GM23338 (cell line): ENCODE measurements around the gene USP32. TPM values are rescaled to one million over a fixed set of nuclear protein-coding genes. Genes with fewer than 3 reads are reported as not detected.
A peak's percentile ranks its signal among the peaks of the same experiment; 100 is the strongest.

ENCODE experiments used
- ATAC-seq: fragments of 200-7000 bp; cut with Tn5 transposase; 3 replicates; pipeline ENCODE4 v1.9.1; 2020
- DNase-seq: peaks from one replicate; pipeline ENCODE4 v3.0.0-alpha.2; 2015; ENCODE audit warnings: low spot score
- H2AFZ ChIP-seq: fragments of 200-600 bp; sonication (generic); 2 replicates; pipeline ENCODE4 v1.8.0; 2016; ENCODE audit warnings: antibody characterized with exemption, mild to moderate bottlenecking, moderate library complexity
- H3F3A ChIP-seq: fragments of 200-600 bp; sonication (generic); replicated peaks from 2 replicates; pipeline ENCODE4 v1.8.0; 2017; ENCODE audit warnings: antibody characterized with exemption, mixed run types, low read depth
- H3K27ac ChIP-seq: fragments of 200-600 bp; sonication (generic); 2 replicates; pipeline ENCODE4 v1.6.1; 2016; ENCODE audit warnings: low read depth
- H3K27me3 ChIP-seq: fragments of 200-600 bp; sonication (generic); 2 replicates; pipeline ENCODE4 v1.8.0; 2016; ENCODE audit warnings: mild to moderate bottlenecking, mixed run types, moderate library complexity; ENCODE audit not compliant: insufficient read depth
- H3K36me3 ChIP-seq: fragments of 200-600 bp; sonication (generic); 2 replicates; pipeline ENCODE4 v1.8.0; 2016; ENCODE audit warnings: mild to moderate bottlenecking; ENCODE audit not compliant: insufficient read depth
- H3K4me1 ChIP-seq: fragments of 200-600 bp; sonication (generic); 2 replicates; pipeline ENCODE4 v1.8.0; 2016; ENCODE audit warnings: mild to moderate bottlenecking, moderate library complexity; ENCODE audit not compliant: insufficient read depth
- H3K4me2 ChIP-seq: fragments of 200-600 bp; sonication (generic); 2 replicates; pipeline ENCODE4 v1.7.1; 2017; ENCODE audit warnings: mixed run types
- H3K4me3 ChIP-seq: fragments of 200-600 bp; sonication (generic); 2 replicates; pipeline ENCODE4 v1.6.1; 2016; ENCODE audit warnings: mixed run types
- H3K79me2 ChIP-seq: fragments of 200-600 bp; sonication (generic); replicated peaks from 2 replicates; pipeline ENCODE4 v1.8.0; 2017; ENCODE audit warnings: mild to moderate bottlenecking; ENCODE audit not compliant: insufficient read depth
- H3K9me2 ChIP-seq: fragments of 200-600 bp; sonication (generic); 2 replicates; pipeline ENCODE4 v1.8.0; 2017; ENCODE audit not compliant: insufficient read depth
- H4K20me1 ChIP-seq: fragments of 200-600 bp; sonication (generic); replicated peaks from 2 replicates; pipeline ENCODE4 v1.8.0; 2017; ENCODE audit warnings: mild to moderate bottlenecking; ENCODE audit not compliant: insufficient read depth
- H3K27ac Mint-ChIP-seq: 2 replicates; pipeline ENCODE4 v1.8.0; 2020; ENCODE audit warnings: inconsistent platforms, mild to moderate bottlenecking, moderate library complexity, mixed read lengths
- H3K27me3 Mint-ChIP-seq: 3 replicates; pipeline ENCODE4 v1.8.0; 2022; ENCODE audit warnings: low read depth, mild to moderate bottlenecking, moderate library complexity, mixed read lengths, inconsistent platforms; ENCODE audit not compliant: insufficient read depth, poor library complexity
- H3K36me3 Mint-ChIP-seq: 3 replicates; pipeline ENCODE4 v1.8.0; 2021; ENCODE audit warnings: low read depth, mild to moderate bottlenecking, inconsistent platforms, moderate library complexity, mixed read lengths
- H3K4me1 Mint-ChIP-seq: 3 replicates; pipeline ENCODE4 v1.8.0; 2020; ENCODE audit warnings: mild to moderate bottlenecking, inconsistent platforms, mixed read lengths
- H3K4me3 Mint-ChIP-seq: 3 replicates; pipeline ENCODE4 v1.8.0; 2021; ENCODE audit warnings: moderate library complexity, mild to moderate bottlenecking, inconsistent platforms, mixed read lengths
- H3K9me3 Mint-ChIP-seq: 3 replicates; pipeline ENCODE4 v1.8.0; 2020; ENCODE audit warnings: moderate library complexity, mild to moderate bottlenecking, inconsistent platforms, mixed read lengths
- CREB1 ChIP-seq: fragments of 250-450 bp; sonication (Bioruptor Pico); IDR thresholded peaks from 2 replicates; pipeline ENCODE4 v1.5.0; 2020; ENCODE audit warnings: low read depth, mild to moderate bottlenecking, moderate library complexity
- EZH2phosphoT487 ChIP-seq: fragments of 200-600 bp; sonication (generic); IDR thresholded peaks from one replicate; pipeline ENCODE4 v1.8.1; 2018; ENCODE audit warnings: antibody characterized with exemption; ENCODE audit not compliant: unreplicated experiment
- JUNB ChIP-seq: IDR thresholded peaks from one replicate; pipeline ENCODE4 v1.6.1; 2016; ENCODE audit warnings: antibody characterized with exemption; ENCODE audit not compliant: unreplicated experiment
- NANOG ChIP-seq: IDR thresholded peaks from 2 replicates; pipeline ENCODE4 v1.6.1; 2016; ENCODE audit warnings: antibody characterized with exemption, borderline replicate concordance
- STAT1 ChIP-seq: IDR thresholded peaks from one replicate; pipeline ENCODE4 v1.6.1; 2016; ENCODE audit warnings: antibody characterized with exemption; ENCODE audit not compliant: unreplicated experiment
- ZNF114 ChIP-seq: fragments of 250-450 bp; sonication (Bioruptor Pico); IDR thresholded peaks from 2 replicates; pipeline ENCODE4 v1.5.0; 2020; ENCODE audit warnings: mild to moderate bottlenecking, moderate library complexity
- ZNF331 ChIP-seq: fragments of 250-450 bp; sonication (Bioruptor Pico); IDR thresholded peaks from 2 replicates; pipeline ENCODE4 v1.5.0; 2020; ENCODE audit warnings: low read depth, mild to moderate bottlenecking, moderate library complexity
- ZNF462 ChIP-seq: fragments of 250-450 bp; sonication (Bioruptor Pico); IDR thresholded peaks from 2 replicates; pipeline ENCODE4 v1.5.0; 2020; ENCODE audit warnings: mild to moderate bottlenecking, moderate library complexity
- polyA plus RNA-seq: library from polyadenylated mRNA; unstranded; fragments of >200 nt; fragmentation: Nextera tagmentation; extraction: Ambion mirVana; gene quantifications from 2 replicates; pipeline ENCODE4 v1.2.1, GENCODE V29; 2016
- total RNA-seq: library from RNA; depleted of rRNA; stranded (reverse); fragments of >200 nt; shearing (Covaris generic); gene quantifications from 2 replicates; pipeline ENCODE4 v1.2.3, GENCODE V29; 2014

USP32 gene
- total and polyA plus RNA-seq, 2 experiments from 2014 or later, result 43.6 to 129 TPM

- TF ChIP-seq EZH2phosphoT487, result no peak
- TF ChIP-seq NANOG, result no peak
- TF ChIP-seq ZNF462 (CRISPR knock-in tag), result no peak
- TF ChIP-seq STAT1, result no peak
- TF ChIP-seq JUNB, result no peak
- TF ChIP-seq ZNF331 (CRISPR knock-in tag), result no peak
- no peak for TF ChIP-seq CREB1
- no peak for TF ChIP-seq ZNF114
- no peaks in the 10 kb centered on the region for H3K36me3 ChIP-seq
- no peaks in the 10 kb centered on the region for H3K9me2 ChIP-seq
- no peaks in the 10 kb centered on the region for H3K27me3 ChIP-seq
- H2AFZ ChIP-seq, result no peak overlapping the region
- peaks cover 27% of the 10 kb centered on the region for H3K4me1 Mint-ChIP-seq
- H3K4me3 ChIP-seq, result no peak overlapping the region
- no peaks in the 10 kb centered on the region for H3K9me3 Mint-ChIP-seq
- H4K20me1 ChIP-seq, result peaks cover 47% of the 10 kb centered on the region
- peak overlapping the region; percentile 56; the same call in 1 of the 2 replicates for H3K27ac Mint-ChIP-seq
- H3K79me2 ChIP-seq, result peaks cover 100% of the 10 kb centered on the region
- ATAC-seq (no peak), DNase-seq (no peak)
- H3K27ac ChIP-seq, result no peak overlapping the region
- no peaks in the 10 kb centered on the region; the same call in 2 of the 3 replicates for H3K36me3 Mint-ChIP-seq
- no peaks in the 10 kb centered on the region for H3K27me3 Mint-ChIP-seq
- no peak overlapping the region for H3K4me2 ChIP-seq
- no peak overlapping the region for H3K4me3 Mint-ChIP-seq
- H3F3A ChIP-seq, result no peaks in the 10 kb centered on the region
- peaks cover 18% of the 10 kb centered on the region for H3K4me1 ChIP-seq
These were observed 73.1 kb downstream of the USP32 start for GRCh38 chr17:60318830-60319229.
